Subcutaneous adipose tissue (tissue), 4 donors: ENCODE measurements around the gene PRM3. TPM values are rescaled to one million over a fixed set of nuclear protein-coding genes. Genes with fewer than 3 reads are reported as not detected.

Source experiments
- CTCF ChIP-seq: fragments of 450-650 bp; IDR thresholded peaks from one replicate; pipeline ENCODE4 v1.5.1; 2016; ENCODE audit warnings: low read depth, mild to moderate bottlenecking, control low read depth, antibody characterized with exemption, moderate library complexity
- total RNA-seq, 4 donors: library from RNA; depleted of rRNA; stranded (reverse); fragments of >200 nt; gene quantifications; one replicate each; pipeline ENCODE4 v1.1.0, GENCODE V29; 2016

PRM3 gene
- total RNA-seq, 4 donors from 2014 or later: not detected

GRCh38 chr16:11309895-11310633, 36.6 kb upstream of the PRM3 start:
- TF ChIP-seq CTCF: no peak

GRCh38 chr16:11308493-11309283, 35.3 kb upstream of the PRM3 start:
- TF ChIP-seq CTCF: no peak

GRCh38 chr16:11307639-11308492, 34.4 kb upstream of the PRM3 start:
- TF ChIP-seq CTCF: no peak

- no peak for TF ChIP-seq CTCF
Observed at GRCh38 chr16:11306997-11307638, 33.7 kb upstream of the PRM3 start.

- no peak for TF ChIP-seq CTCF
Observed at GRCh38 chr16:11306381-11306780, 33.0 kb upstream of the PRM3 start.

GRCh38 chr16:11303405-11304138, 30.1 kb upstream of the PRM3 start:
- no peak for TF ChIP-seq CTCF
